Measurements from ENCODE around the gene SEMA4C.

DNA sequence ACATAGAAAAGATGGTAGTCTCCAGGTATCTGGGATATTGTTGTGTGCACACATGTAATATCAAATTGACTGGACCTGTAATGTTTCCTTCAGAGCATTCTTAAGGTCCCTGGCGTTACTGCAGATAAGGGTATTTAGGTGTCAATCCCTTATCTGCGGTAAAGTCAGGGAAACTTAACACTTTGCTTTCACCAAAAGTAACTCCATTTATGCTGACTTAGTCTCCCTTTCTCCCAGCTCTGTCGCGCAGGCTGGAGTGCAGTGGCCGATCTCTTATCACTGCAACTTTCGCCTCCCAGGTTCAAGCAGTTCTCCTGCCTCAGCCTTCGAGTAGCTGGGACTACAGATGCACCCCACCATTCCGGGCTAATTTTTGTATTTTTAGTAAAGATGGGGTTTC is 52.0 kb downstream of the SEMA4C start:
- TF ChIP-seq POLR2A (IDR thresholded peaks at IDR 0.05; ENCODE audit: low read length) = no peak
- no peak for TF ChIP-seq GATA1 (IDR thresholded peaks at IDR 0.05; ENCODE audit: low read depth, low read length)
